K562 (cell line): ENCODE measurements around the gene PNMT. TPM values are rescaled to one million over a fixed set of nuclear protein-coding genes. Genes with fewer than 3 reads are reported as not detected.

Experiments
- ATAC-seq: fragments of 200-7000 bp; cut with Tn5 transposase; 3 replicates; pipeline ENCODE4 v1.9.1; 2020; ENCODE audit warnings: moderate library complexity
- BruUV-seq: library from RNA; stranded (reverse); fragments of 400-500 nt; replicated peaks from 2 replicates; lab custom pipeline; 2021; lab: Mats Ljungman, UMichigan
- CTCF ChIA-PET: fragments of 300-600 bp; formaldehyde crosslinking; extraction: SDS; loops from one replicate; lab custom pipeline; 2021; ENCODE audit warnings: low intra/inter-chr PET ratio; lab: Yijun Ruan, JAX
- POLR2A ChIA-PET: fragments of 300-600, 350-650 bp; sonication (Branson Sonifier 250); formaldehyde crosslinking; extraction: SDS; loops from one replicate; lab custom pipeline; 2021; ENCODE audit warnings: antibody characterized with exemption, inconsistent platforms; lab: Yijun Ruan, JAX
- DNase-seq, 4 experiments: peaks; one replicate each; pipeline versions ENCODE4 v3.0.0 to v3.0.0-alpha.2; 2011 to 2018; ENCODE audit warnings: low spot score in 3 of 4, mixed read lengths in 3 of 4; ENCODE audit errors: extremely low read depth in 1 of 4
- FAIRE-seq: peaks from 2 replicates; lab custom pipeline; 2011; peaks lifted over from hg19 to GRCh38; lab: Jason Lieb, UNC
- H2AFZ ChIP-seq: 2 replicates; pipeline ENCODE4 v1.6.0; 2011; ENCODE audit warnings: low read depth, low read length, control low read depth, inconsistent platforms
- H3K27ac ChIP-seq: fragments of 200-600 bp; 3 replicates; pipeline ENCODE4 v1.8.0; 2011; ENCODE audit warnings: low read depth, mild to moderate bottlenecking, control low read depth, inconsistent platforms, low read length, moderate library complexity, mixed read lengths; ENCODE audit errors: extremely low read depth
- H3K27me3 ChIP-seq, 2 experiments: fragments of 300-600 bp in 1 of 2; 2 replicates in 1 of 2; 3 replicates in 1 of 2; pipeline versions ENCODE4 v1.6.0 to v1.8.0; 2011; ENCODE audit warnings: inconsistent platforms in 2 of 2, low read length in 2 of 2, mild to moderate bottlenecking in 1 of 2, mixed read lengths in 1 of 2, moderate library complexity in 1 of 2; ENCODE audit not compliant: control insufficient read depth in 2 of 2, insufficient read depth in 2 of 2
- H3K36me3 ChIP-seq: fragments of 300-600 bp; 3 replicates; pipeline ENCODE4 v1.8.0; 2011; ENCODE audit warnings: mild to moderate bottlenecking, low read length, inconsistent platforms; ENCODE audit not compliant: control insufficient read depth, insufficient read depth
- H3K4me1 ChIP-seq, 2 experiments: fragments of 200-600 bp in 1 of 2; replicated peaks in 1 of 2; 2 replicates in 1 of 2; 3 replicates in 1 of 2; pipeline versions ENCODE4 v1.5.1 to v1.8.0; 2011; ENCODE audit warnings: inconsistent platforms in 2 of 2, low read length in 2 of 2, mild to moderate bottlenecking in 1 of 2, mixed read lengths in 1 of 2, moderate library complexity in 1 of 2; ENCODE audit not compliant: control insufficient read depth in 2 of 2, insufficient read depth in 2 of 2
- H3K4me2 ChIP-seq: 2 replicates; pipeline ENCODE4 v1.6.1; 2011; ENCODE audit warnings: low read length, control low read depth, inconsistent platforms, mixed read lengths; ENCODE audit not compliant: insufficient read depth
- H3K4me3 ChIP-seq: fragments of 200-600 bp; sonication (generic), shearing (Covaris generic); 2 replicates; pipeline ENCODE4 v1.5.1; 2016; ENCODE audit warnings: control low read depth, inconsistent platforms
- H3K79me2 ChIP-seq: fragments of 200-600 bp; 3 replicates; pipeline ENCODE4 v1.8.0; 2011; ENCODE audit warnings: low read length, inconsistent platforms; ENCODE audit not compliant: control insufficient read depth, insufficient read depth
- H3K9ac ChIP-seq, 2 experiments: 2 replicates each; pipeline versions ENCODE4 v1.6.0 to v1.6.1; 2011; ENCODE audit warnings: low read depth in 2 of 2, low read length in 2 of 2, control low read depth in 1 of 2, inconsistent platforms in 1 of 2, mild to moderate bottlenecking in 1 of 2, mixed read lengths in 1 of 2; ENCODE audit not compliant: insufficient read depth in 1 of 2
- H3K9me1 ChIP-seq: one replicate; pipeline ENCODE4 v1.6.0; 2011; ENCODE audit warnings: inconsistent platforms, mild to moderate bottlenecking, low read length, moderate library complexity; ENCODE audit not compliant: control insufficient read depth, insufficient read depth
- H3K9me3 ChIP-seq: replicated peaks from 2 replicates; pipeline ENCODE4 v1.5.1; 2011; ENCODE audit warnings: low read depth, low read length, inconsistent platforms; ENCODE audit not compliant: control insufficient read depth, insufficient read depth
- H4K20me1 ChIP-seq: replicated peaks from 2 replicates; pipeline ENCODE4 v1.6.1; 2011; ENCODE audit warnings: low read length, inconsistent platforms, mixed read lengths; ENCODE audit not compliant: control insufficient read depth, insufficient read depth
- JUND ChIP-seq, 2 experiments: IDR thresholded peaks; 2 replicates in 1 of 2; 3 replicates in 1 of 2; pipeline ENCODE4 v1.6.1; 2011; ENCODE audit warnings: borderline replicate concordance in 2 of 2, low read depth in 2 of 2, low read length in 2 of 2, improper control_type of control experiment in 1 of 2, missing biosample characterization in 1 of 2, missing genetic modification characterization in 1 of 2, missing genetic modification reagents in 1 of 2
- NR2C1 ChIP-seq, 2 experiments: fragments of 450-650 bp; IDR thresholded peaks; 2 replicates each; pipeline ENCODE4 v1.6.1; 2017; ENCODE audit warnings: mild to moderate bottlenecking in 2 of 2, antibody characterized with exemption in 1 of 2, inconsistent platforms in 1 of 2, missing compliant biosample characterization in 1 of 2, missing genetic modification characterization in 1 of 2
- PML ChIP-seq: IDR thresholded peaks from 2 replicates; pipeline ENCODE4 v1.6.1; 2012; ENCODE audit warnings: low read length, inconsistent platforms
- TCF3 ChIP-seq: sonication (generic); formaldehyde crosslinking; IDR thresholded peaks from 2 replicates; pipeline ENCODE4 v1.4.0; 2020; ENCODE audit warnings: mild to moderate bottlenecking, missing genetic modification reagents
- ZNF174 ChIP-seq: fragments of 250-450 bp; sonication (Bioruptor Pico); IDR thresholded peaks from 2 replicates; pipeline ENCODE4 v1.4.0; 2020; ENCODE audit warnings: mild to moderate bottlenecking
- ZNF316 ChIP-seq: fragments of 450-650 bp; IDR thresholded peaks from 2 replicates; pipeline ENCODE4 v1.6.1; 2016
- ZNF75A ChIP-seq: fragments of 450-650 bp; formaldehyde crosslinking; IDR thresholded peaks from 2 replicates; pipeline ENCODE4 v1.4.0; 2020; ENCODE audit warnings: mild to moderate bottlenecking
- ZNF780A ChIP-seq: fragments of 250-450 bp; sonication (Bioruptor Pico); IDR thresholded peaks from 2 replicates; pipeline ENCODE4 v1.5.0; 2021; ENCODE audit warnings: mild to moderate bottlenecking
- WGBS: fragments of 100-300 bp; shearing (Covaris generic); methylation state at CpG from one replicate; pipeline ENCODE4 v1.1.6; 2016; ENCODE audit warnings: low coverage, mixed read lengths; ENCODE audit not compliant: insufficient coverage; ENCODE audit errors: missing lambda C conversion rate; 5-methylcytosine and 5-hydroxymethylcytosine counted together
- in situ Hi-C: fragments of 300-500 bp; cut with MboI; formaldehyde crosslinking; loops from 4 replicates; pipeline ENCODE4 v1.15.0; 2018; ENCODE audit warnings: inconsistent platforms, mixed read lengths
- intact Hi-C: fragments of 100-400 bp; cut with micrococcal nuclease; formaldehyde crosslinking; loops from 2 replicates; pipeline ENCODE4 v1.14.2; 2022
- polyA plus RNA-seq, 8 experiments: library from polyadenylated mRNA; depleted of rRNA in 4 of 8; stranded (reverse) in 5 of 8; unstranded in 3 of 8; fragments of >200 nt; fragmentation: Nextera tagmentation in 2 of 8; fragmentation: Illumina TruSeq in 1 of 8; extraction: Ambion mirVana in 2 of 8; extraction: Trizol in 1 of 8; gene quantifications; 2 replicates each; pipeline versions ENCODE4 v1.2.1 to v1.2.3, GENCODE V29; 2011 to 2014; ENCODE audit warnings: inconsistent platforms in 1 of 8, missing spikeins in 1 of 8
- total RNA-seq, 7 experiments: library from RNA; depleted of rRNA in 6 of 7; stranded (reverse); fragments of >200 nt in 6 of 7; fragmentation: Illumina TruSeq in 2 of 7; extraction: Trizol in 2 of 7; gene quantifications; 2 replicates each; pipeline versions ENCODE4 v1.2.1 to v1.2.3, GENCODE V29; 2011 to 2021; ENCODE audit warnings: low replicate concordance in 1 of 7

PNMT gene
- total and polyA plus RNA-seq, 9 of the 15 experiments (the other 6 are each of a cell fraction or from before 2014, with no cell fraction given), result 0.55 to 18.1 (median 5.8) TPM

DNA sequence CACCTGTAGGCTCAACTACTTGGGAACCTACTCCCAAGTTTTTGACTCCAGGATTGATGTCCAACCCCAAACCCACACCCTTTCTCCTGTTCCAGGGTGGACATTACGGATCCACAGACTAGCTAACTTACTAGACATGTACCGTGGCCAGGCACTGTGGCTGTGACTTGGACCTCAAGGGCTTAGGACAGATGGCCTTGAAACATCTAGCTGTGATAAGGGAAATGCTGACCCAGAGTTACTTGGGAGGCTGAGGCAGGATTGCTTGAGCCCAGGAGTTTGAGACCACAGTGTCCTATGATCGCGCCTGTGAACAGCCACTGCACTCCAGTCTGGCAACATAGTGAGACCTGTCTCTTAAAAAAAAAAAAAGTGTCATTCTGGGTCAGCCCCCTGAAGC lies 27.2 kb upstream of the PNMT start:
- intact Hi-C loops (no loop called here), in situ Hi-C loops (no loop called here)
- Histone ChIP-seq H3K27ac (no peak overlapping the region), H3K79me2 (peaks cover 82% of the 10 kb centered on the region), H3K4me2 (peak overlapping the region; percentile 28; the same call in 1 of the 2 replicates), H2AFZ (no peak overlapping the region), H3K9me3 (no peaks in the 10 kb centered on the region), H4K20me1 (peaks cover 26% of the 10 kb centered on the region), H3K9me1 (no peaks in the 10 kb centered on the region), H3K36me3 (peaks cover 11% of the 10 kb centered on the region; the same call in 2 of the 3 replicates), H3K27me3 (no peaks in the 10 kb centered on the region), H3K4me1 (peaks cover 65% of the 10 kb centered on the region in 2 experiments), H3K9ac (peak overlapping the region in 1 of 2 experiments; percentile 81; a peak in 1 of 4 replicates), H3K4me3 (no peak overlapping the region)
- BruUV-seq, result no TSS peak
- FAIRE-seq, result peak; percentile 72
- ATAC-seq, result no peak
- no peak for DNase-seq
- CTCF ChIA-PET, result no interaction called here
- TF ChIP-seq TCF3 (no peak), ZNF75A (CRISPR knock-in tag) (no peak), ZNF174 (CRISPR knock-in tag) (no peak), ZNF780A (CRISPR knock-in tag) (no peak), NR2C1 (IDR thresholded peaks at IDR 0.05) (no peak), NR2C1 (tag; IDR thresholded peaks at IDR 0.05) (no peak), PML (no peak), JUND (IDR thresholded peaks at IDR 0.05; ENCODE audit: borderline replicate concordance, low read depth, low read length) (no peak), JUND (tag; IDR thresholded peaks at IDR 0.05; ENCODE audit: borderline replicate concordance, low read depth, low read length) (no peak), ZNF316 (peak; percentile 55)
- 78% methylated on average over 4 of the region's 4 CpGs for WGBS
- POLR2A ChIA-PET, result interaction anchor here (0.6 to 1.4 kb wide), 2 partner anchors 26 to 645 kb away, joined by 3 to 4 read pairs; no protein-coding TSS in a partner anchor
